Measurements from ENCODE around the gene ZBTB5.
"Not testable (repeated sequence)": the region's sequence is repeated elsewhere in the genome, so short reads cannot be mapped to it uniquely, and the experiment has no call there.

The ZBTB5 gene

DNA sequence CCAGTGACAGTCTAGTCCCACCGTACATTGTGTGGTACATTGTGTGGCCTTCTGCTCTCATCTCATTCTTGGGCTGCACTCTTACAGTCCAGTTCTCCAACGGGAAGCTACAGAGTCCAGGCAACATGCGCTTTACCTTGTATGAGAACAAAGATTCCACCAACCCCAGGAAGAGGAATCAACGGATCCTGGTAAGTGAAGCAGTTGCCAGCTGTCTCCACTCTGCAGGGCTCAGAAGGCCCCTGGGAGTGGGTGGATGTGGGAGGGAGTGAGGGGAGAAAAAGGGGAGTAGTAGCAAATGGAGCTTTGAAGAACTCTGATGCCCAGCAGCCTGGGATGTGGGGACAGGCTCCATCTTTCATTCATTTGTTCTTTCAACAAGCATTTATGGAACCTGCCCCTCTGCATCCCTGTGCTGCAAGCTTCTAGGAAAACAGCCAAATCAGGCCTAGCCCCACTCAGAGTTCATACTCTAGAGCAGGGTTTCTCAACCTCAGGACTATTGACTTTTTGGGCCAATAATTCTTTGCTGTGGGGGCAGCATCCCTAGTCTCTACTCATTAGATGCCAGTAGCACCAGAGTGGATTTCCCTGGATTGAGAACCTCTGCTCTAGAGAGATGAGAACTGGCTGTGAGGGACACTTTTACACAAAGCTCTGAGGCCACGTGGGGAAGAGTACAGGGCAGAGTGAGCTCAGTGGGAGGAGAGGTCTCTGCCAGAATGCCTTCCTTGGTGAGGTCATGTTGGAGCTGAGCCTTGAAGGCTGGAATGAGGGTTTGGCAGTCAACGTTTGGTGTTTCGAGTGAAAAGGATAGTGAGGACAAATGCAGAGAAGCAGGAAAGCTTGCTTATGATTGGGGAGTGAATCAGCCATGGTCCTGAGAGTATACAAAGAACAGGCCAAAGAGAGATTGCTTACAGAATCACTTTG is 21.6 kb upstream of the ZBTB5 start:
- no peak for DNase-seq (ENCODE audit: low read depth)

DNA sequence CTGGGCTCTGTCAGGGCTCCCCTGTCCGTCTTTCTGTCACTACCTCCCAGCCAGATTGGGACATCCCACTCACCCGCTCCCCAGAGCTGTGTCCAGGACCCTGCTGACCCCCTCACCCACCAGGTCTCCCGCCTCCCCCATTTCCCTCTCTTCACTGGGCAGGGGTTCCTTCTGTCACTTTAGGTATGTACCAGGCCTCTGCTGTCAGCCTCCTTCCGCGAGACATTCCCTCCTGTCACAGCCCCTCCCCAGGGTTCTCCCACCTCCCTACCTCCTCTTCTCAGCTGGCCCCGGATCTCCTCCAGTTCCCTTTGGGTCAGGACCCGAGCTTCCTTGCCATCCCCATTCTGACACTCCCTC is 21.0 kb upstream of the ZBTB5 start:
- DNase-seq (ENCODE audit: low read depth), result no peak

- peak; percentile 93 for DNase-seq (ENCODE audit: low read depth)
Measured at GRCh38 chr9:37485389-37486255, 20.4 kb upstream of the ZBTB5 start, which contains the start of gene POLR1E. TSS of gene POLR1E (plus strand) at chr9:37485948. CDS start at chr9:37486048, 100 bp downstream.

DNA sequence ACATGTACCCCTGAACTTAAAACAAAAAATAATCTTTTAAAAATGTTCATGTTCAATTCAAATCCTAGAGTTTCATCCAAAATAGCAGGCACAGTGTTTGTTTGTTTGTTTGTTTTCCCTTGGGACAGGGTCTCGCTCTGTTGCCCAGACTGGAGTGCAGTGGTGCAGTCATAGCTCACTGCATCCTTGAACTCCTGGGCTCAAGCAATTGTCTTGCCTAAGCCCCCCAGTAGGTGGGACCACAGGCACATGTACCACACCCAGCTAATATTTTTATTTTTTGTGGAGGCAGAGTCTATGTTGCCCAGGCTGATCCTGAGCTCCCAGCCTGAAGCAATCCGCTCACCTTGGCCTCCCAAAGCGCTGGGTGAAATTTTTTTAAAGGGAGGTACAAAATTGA is 15.5 kb upstream of the ZBTB5 start:
- DNase-seq (ENCODE audit: low read depth), result no peak

- DNase-seq (ENCODE audit: low read depth), result not testable (repeated sequence)
Measured at GRCh38 chr9:37477987-37478619, 12.9 kb upstream of the ZBTB5 start.

GRCh38 chr9:37477443-37477842 is 12.2 kb upstream of the ZBTB5 start:
- DNase-seq (ENCODE audit: low read depth), result not testable (repeated sequence)

DNA sequence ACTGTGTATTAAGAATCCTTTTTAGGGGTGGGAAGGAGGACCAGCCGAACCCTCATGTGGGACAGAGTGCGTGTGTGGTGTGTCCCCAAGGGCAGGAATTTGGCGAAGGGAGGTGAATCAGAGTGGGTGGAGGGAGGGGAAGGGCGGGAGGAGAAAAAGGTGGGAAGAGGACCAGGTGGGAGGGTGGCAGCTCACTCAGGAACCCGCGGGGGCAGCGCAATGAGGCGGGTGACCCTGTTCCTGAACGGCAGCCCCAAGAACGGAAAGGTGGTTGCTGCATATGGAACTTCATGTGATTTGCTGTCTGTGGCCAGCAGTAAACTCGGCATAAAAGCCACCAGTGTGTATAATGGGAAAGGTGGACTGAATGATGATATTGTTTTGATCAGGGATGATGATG is 11.7 kb upstream of the ZBTB5 start:
- no peak for DNase-seq (ENCODE audit: low read depth)

DNA sequence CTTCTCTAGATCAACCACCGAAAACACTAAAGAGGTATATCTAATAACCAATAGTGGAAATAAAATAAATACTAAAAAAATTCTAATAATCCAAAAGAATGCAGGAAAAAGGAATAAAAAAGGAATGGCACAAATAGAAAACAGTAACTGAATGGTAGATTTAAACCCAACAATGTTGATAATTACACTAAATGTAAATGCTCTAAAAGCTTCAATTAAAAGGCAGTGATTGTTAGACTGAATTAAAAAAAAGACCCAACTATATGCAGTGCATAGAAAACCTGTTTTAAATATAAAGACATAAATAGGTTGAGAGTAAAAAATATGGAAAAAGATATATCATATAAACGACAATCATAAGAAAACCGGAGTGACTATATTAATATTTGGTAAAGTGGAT is 9.2 kb upstream of the ZBTB5 start:
- no peak for DNase-seq (ENCODE audit: low read depth)

DNA sequence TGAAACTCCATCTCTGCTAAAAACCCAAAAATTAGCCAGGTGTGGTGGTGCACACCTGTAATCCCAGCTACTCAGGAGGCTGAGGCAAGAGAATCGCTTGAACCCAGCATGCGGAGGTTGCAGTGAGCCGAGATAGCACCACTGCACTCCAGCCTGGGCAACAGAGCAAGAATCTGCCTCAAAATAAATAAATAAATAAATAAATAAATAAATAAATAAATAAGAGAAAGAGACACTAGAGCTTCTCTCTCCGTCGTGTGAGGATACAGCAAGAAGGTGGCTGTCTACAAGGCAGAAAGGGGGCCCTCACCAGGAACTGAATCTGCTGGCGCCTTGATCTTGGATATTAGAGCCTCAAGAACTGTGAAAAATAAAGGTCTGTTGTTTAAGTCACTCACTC is 8.7 kb upstream of the ZBTB5 start:
- not testable (repeated sequence) for DNase-seq (ENCODE audit: low read depth)

- DNase-seq (ENCODE audit: low read depth), result no peak
Measured at GRCh38 chr9:37471942-37472684, 6.9 kb upstream of the ZBTB5 start.

DNA sequence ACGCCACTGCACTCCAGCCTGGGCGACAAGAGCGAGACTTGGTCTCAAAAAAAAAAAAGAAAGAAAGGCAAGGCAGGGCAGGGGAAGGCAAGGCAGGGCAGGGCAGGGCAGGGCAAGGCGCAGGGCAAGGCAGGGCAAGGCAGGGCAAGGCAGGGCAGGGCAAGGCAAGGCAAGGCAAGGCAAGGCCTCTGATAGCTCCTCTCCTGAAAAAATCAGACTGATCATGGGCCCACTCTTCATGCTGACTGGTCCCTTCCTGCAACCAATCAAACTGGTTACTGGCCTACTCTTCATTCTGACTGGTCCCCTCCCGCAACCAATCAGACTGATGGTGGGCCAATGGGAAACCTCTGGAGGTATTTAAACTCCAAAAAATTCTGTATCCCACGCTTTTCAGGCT is 3.4 kb upstream of the ZBTB5 start:
- DNase-seq (ENCODE audit: low read depth), result no peak

GRCh38 chr9:37467530-37467929 is 2.3 kb upstream of the ZBTB5 start:
- not testable (repeated sequence) for DNase-seq (ENCODE audit: low read depth)

GRCh38 chr9:37466037-37466709 is 923 bp upstream of the ZBTB5 start:
- DNase-seq (ENCODE audit: low read depth), result no peak

DNA sequence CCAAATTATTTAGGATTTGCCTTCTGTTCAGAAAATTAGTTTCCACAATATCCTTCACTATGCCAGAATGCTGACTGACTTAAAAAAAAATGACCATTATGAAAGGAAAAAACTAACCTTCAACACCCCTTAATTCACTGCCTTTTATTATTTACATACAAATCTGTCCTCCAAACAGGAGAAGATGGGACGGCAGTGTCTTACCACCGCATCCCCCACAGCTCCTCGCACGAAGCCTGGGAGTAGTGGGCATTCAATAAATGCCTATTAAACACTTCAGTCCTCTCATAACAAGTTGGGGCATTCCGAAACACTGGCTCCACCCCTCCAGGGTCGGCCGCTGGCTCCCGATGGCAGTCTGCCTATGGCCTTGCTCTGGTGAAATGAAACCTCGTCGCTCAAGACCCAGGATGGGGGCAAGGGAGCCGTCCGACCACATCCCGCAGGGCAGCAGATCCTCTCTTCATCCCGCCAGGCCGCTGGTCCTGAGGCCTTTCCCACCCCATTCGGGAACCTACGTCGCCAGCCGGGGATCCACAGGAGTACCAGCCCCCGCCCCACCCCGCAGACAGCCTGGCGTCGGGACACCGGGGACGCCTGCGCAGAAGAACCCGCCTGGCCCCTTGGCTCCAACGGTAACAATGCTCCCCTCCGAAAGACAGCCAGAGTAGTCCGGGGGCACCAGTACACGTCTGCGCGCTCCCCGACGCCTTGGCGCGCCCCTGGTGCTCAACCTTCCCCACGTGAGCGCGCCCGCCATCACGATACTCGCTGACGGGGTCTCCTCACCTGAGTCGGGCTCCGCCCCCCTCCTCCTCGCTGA is 613 bp downstream of the ZBTB5 start:
- peak; percentile 49 for DNase-seq (ENCODE audit: low read depth)

DNA sequence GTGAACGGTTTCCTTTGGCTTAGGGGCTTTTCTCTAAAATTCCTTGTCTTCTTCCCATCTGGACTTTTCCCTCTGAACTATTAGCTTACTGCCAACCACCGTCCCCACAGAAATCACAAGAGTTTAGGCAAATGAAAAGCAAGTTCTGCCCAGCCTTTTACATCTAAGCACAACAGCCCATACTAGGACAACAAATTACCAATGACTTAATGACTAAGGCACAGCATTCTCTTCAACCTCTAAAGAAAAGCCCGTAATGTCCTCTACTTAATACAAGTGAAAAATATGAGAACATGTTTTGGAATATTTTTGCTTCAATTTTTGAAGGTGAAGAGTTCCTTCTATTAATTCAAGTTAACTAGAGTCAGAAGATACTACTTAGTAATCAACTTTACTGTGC is 1.2 kb downstream of the ZBTB5 start:
- DNase-seq (ENCODE audit: low read depth), result no peak

GRCh38 chr9:37456817-37457216 is 8.4 kb downstream of the ZBTB5 start:
- no peak for DNase-seq (ENCODE audit: low read depth)

- DNase-seq (ENCODE audit: low read depth), result no peak
Measured at GRCh38 chr9:37455884-37456647, 9.2 kb downstream of the ZBTB5 start.

- no peak for DNase-seq (ENCODE audit: low read depth)
Measured at GRCh38 chr9:37454238-37454637, 11.0 kb downstream of the ZBTB5 start.

DNA sequence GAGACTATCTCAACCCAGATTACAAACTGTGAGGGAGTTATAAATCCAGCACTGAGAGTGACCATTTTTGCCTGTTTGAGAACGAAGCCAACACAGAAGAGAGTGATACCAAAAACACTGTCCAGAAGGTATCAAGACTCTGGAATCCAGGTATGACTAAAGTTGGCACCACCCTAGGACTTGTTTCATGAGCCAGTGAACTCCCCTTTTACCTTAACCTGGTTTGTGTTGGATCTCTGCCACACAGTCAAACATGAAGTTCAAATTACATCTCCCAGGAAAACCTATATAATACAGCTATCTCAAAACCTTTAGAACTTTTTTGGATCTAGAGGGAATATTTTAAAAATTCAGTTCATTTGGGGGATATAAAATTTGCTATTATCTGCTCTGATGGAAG is 11.4 kb downstream of the ZBTB5 start:
- no peak for DNase-seq (ENCODE audit: low read depth)

DNA sequence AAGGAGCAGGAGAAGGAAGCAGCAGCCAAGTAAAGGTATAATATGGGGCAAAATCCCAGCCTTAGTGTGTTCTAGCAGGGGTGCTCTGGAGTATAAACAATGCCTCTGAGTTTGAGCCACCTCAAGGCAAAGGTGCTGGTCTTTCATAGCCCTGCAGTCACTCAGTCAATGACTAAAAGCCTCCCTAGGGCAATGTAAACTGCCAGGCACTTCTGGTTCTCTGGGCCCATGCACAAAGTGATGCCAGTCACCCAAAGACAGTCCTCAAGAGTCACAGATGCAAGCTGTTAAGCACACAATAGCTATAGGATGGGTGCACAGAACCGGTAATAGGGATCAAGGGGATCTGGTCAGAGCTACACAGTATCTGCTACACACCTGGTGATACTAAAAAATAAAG is 12.6 kb downstream of the ZBTB5 start:
- DNase-seq (ENCODE audit: low read depth), result no peak

Measured in stimulated activated CD8-positive, alpha-beta memory T cell treated with anti-CD3 and anti-CD28 coated beads, Interleukin-12 subunit alpha, Interleukin-12 subunit beta, amount 100 ng/mL, for 4 hours (primary cell).